Breast epithelium (tissue), 3 donors: Measurements from ENCODE around the gene APOBR.

Experiments used
- POLR2A ChIP-seq: fragments of 450-650 bp; IDR thresholded peaks from one replicate; pipeline ENCODE4 v1.6.1; 2016; ENCODE audit warnings: antibody characterized with exemption, mild to moderate bottlenecking, moderate library complexity
- TF ChIP-seq, protein P1 (sequence below), 3 donors: fragments of 450-650 bp; IDR thresholded peaks; one replicate each; pipeline ENCODE4 v1.5.1; 2016 to 2017; ENCODE audit warnings: antibody characterized with exemption in 3 of 3, mild to moderate bottlenecking in 3 of 3, moderate library complexity in 3 of 3

DNA sequence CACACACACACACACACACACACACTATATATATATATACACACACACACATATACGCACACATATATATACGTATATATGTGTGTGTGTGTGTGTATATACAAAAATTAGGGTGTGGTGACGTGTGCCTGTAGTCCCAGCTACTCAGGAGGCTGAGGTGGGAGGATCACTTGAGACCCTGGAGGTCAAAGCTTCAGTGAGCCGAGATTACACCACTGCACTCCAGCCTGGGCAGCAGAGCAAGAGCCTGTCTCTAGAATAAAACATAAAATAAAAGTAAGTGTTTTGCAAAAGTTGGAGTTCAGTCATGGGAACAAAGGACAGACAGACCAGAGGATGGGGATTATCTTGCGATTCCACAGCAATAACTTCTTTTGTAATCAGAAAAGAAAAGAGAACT, 33.5 kb downstream of the APOBR start:
- no peak for TF ChIP-seq POLR2A
- TF ChIP-seq, protein P1, sequence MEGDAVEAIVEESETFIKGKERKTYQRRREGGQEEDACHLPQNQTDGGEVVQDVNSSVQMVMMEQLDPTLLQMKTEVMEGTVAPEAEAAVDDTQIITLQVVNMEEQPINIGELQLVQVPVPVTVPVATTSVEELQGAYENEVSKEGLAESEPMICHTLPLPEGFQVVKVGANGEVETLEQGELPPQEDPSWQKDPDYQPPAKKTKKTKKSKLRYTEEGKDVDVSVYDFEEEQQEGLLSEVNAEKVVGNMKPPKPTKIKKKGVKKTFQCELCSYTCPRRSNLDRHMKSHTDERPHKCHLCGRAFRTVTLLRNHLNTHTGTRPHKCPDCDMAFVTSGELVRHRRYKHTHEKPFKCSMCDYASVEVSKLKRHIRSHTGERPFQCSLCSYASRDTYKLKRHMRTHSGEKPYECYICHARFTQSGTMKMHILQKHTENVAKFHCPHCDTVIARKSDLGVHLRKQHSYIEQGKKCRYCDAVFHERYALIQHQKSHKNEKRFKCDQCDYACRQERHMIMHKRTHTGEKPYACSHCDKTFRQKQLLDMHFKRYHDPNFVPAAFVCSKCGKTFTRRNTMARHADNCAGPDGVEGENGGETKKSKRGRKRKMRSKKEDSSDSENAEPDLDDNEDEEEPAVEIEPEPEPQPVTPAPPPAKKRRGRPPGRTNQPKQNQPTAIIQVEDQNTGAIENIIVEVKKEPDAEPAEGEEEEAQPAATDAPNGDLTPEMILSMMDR (IDR thresholded peaks at IDR 0.05), result no peak
